DND-41 (cell line): ENCODE measurements around the gene SEC31B.

Experiments
- ATAC-seq: fragments of 200-7000 bp; cut with Tn5 transposase; 3 replicates; pipeline ENCODE4 v1.9.1; 2021; ENCODE audit warnings: low read depth; ENCODE audit not compliant: insufficient read depth
- DNase-seq: peaks from one replicate; pipeline ENCODE4 v3.0.0-alpha.2; 2020
- H2AFZ ChIP-seq: 2 replicates; pipeline ENCODE4 v1.6.0; 2012; ENCODE audit warnings: low read depth, low read length
- H3K27ac ChIP-seq: 2 replicates; pipeline ENCODE4 v1.5.1; 2012; ENCODE audit warnings: low read length, inconsistent platforms
- H3K27me3 ChIP-seq: fragments of 200-600 bp; sonication (generic); 2 replicates; pipeline ENCODE4 v1.6.0; 2012; ENCODE audit warnings: low read length, mild to moderate bottlenecking, inconsistent platforms; ENCODE audit not compliant: insufficient read depth, poor library complexity
- H3K36me3 ChIP-seq: 2 replicates; pipeline ENCODE4 v1.5.1; 2012; ENCODE audit warnings: low read length, inconsistent platforms; ENCODE audit not compliant: insufficient read depth
- H3K4me1 ChIP-seq: 2 replicates; pipeline ENCODE4 v1.5.1; 2012; ENCODE audit warnings: mild to moderate bottlenecking, low read length; ENCODE audit not compliant: insufficient read depth
- H3K4me2 ChIP-seq: 2 replicates; pipeline ENCODE4 v1.6.0; 2012; ENCODE audit warnings: mild to moderate bottlenecking, moderate library complexity, low read length, inconsistent platforms; ENCODE audit not compliant: insufficient read depth
- H3K4me3 ChIP-seq, 2 experiments: fragments of 200-600 bp in 1 of 2; shearing (Covaris generic) in 1 of 2; 2 replicates each; pipeline ENCODE4 v1.5.1; 2012 to 2016; ENCODE audit warnings: inconsistent platforms in 2 of 2, low read length in 2 of 2, mild to moderate bottlenecking in 2 of 2, low read depth in 1 of 2, moderate library complexity in 1 of 2
- H3K79me2 ChIP-seq: 2 replicates; pipeline ENCODE4 v1.6.0; 2012; ENCODE audit warnings: low read length, inconsistent platforms; ENCODE audit not compliant: insufficient read depth
- H3K9ac ChIP-seq: 2 replicates; pipeline ENCODE4 v1.6.0; 2012; ENCODE audit warnings: low read depth, mild to moderate bottlenecking, inconsistent platforms, low read length, moderate library complexity
- H3K9me3 ChIP-seq: 2 replicates; pipeline ENCODE4 v1.5.1; 2012; ENCODE audit warnings: low read length, moderate library complexity, mild to moderate bottlenecking, inconsistent platforms; ENCODE audit not compliant: insufficient read depth, severe bottlenecking
- H4K20me1 ChIP-seq: 2 replicates; pipeline ENCODE4 v1.6.0; 2012; ENCODE audit warnings: low read length; ENCODE audit not compliant: insufficient read depth
- CTCF ChIP-seq: IDR thresholded peaks from 2 replicates; pipeline ENCODE4 v1.5.1; 2012; ENCODE audit warnings: borderline replicate concordance, low read length, moderate library complexity, mild to moderate bottlenecking; ENCODE audit not compliant: poor library complexity, severe bottlenecking; ENCODE audit errors: extremely low read depth
- EZH2 ChIP-seq: IDR thresholded peaks from 3 replicates; pipeline ENCODE4 v1.6.1; 2012; ENCODE audit warnings: borderline replicate concordance, low read depth, mild to moderate bottlenecking, moderate library complexity, low read length, inconsistent platforms; ENCODE audit not compliant: severe bottlenecking

Gene SEC31B

GRCh38 chr10:100501423-100501822, 18.2 kb downstream of the SEC31B start:
- DNase-seq (no peak), ATAC-seq (no peak)
- Histone ChIP-seq H3K27ac (no peak overlapping the region), H3K4me1 (peaks cover 14% of the 10 kb centered on the region), H3K4me2 (no peak overlapping the region), H3K9me3 (no peaks in the 10 kb centered on the region), H3K27me3 (no peaks in the 10 kb centered on the region), H3K9ac (no peak overlapping the region), H3K36me3 (peaks cover 80% of the 10 kb centered on the region), H4K20me1 (no peaks in the 10 kb centered on the region), H3K4me3 (no peak overlapping the region), H2AFZ (no peak overlapping the region), H3K79me2 (no peaks in the 10 kb centered on the region)
- TF ChIP-seq EZH2, result no peak
- no peak for TF ChIP-seq CTCF

GRCh38 chr10:100498059-100498458, 21.6 kb downstream of the SEC31B start:
- no peaks in the 10 kb centered on the region for H3K79me2 ChIP-seq
- no peak overlapping the region for H3K4me2 ChIP-seq
- no peak overlapping the region for H3K4me3 ChIP-seq
- peaks cover 92% of the 10 kb centered on the region for H3K36me3 ChIP-seq
- no peaks in the 10 kb centered on the region for H3K27me3 ChIP-seq
- H2AFZ ChIP-seq, result no peak overlapping the region
- peak overlapping the region; percentile 12; the same call in 1 of the 2 replicates for H3K27ac ChIP-seq
- H4K20me1 ChIP-seq, result no peaks in the 10 kb centered on the region
- TF ChIP-seq CTCF, result peak; percentile 3
- no peak for TF ChIP-seq EZH2
- H3K9ac ChIP-seq, result no peak overlapping the region
- DNase-seq, result no peak
- H3K9me3 ChIP-seq, result no peaks in the 10 kb centered on the region
- H3K4me1 ChIP-seq, result no peaks in the 10 kb centered on the region
- ATAC-seq, result peak; percentile 71

- TF ChIP-seq CTCF (no peak), EZH2 (no peak)
- no peaks in the 10 kb centered on the region for H3K4me1 ChIP-seq
- peak; percentile 51 for ATAC-seq
- H3K4me2 ChIP-seq, result no peak overlapping the region
- H3K27me3 ChIP-seq, result no peaks in the 10 kb centered on the region
- H3K9ac ChIP-seq, result no peak overlapping the region
- no peaks in the 10 kb centered on the region for H4K20me1 ChIP-seq
- no peak overlapping the region for H3K4me3 ChIP-seq
- H3K79me2 ChIP-seq, result no peaks in the 10 kb centered on the region
- H3K36me3 ChIP-seq, result peaks cover 94% of the 10 kb centered on the region
- H2AFZ ChIP-seq, result no peak overlapping the region
- H3K27ac ChIP-seq, result peak overlapping the region; percentile 19; the same call in 1 of the 2 replicates
- no peak for DNase-seq
- no peaks in the 10 kb centered on the region for H3K9me3 ChIP-seq
These were observed 23.1 kb downstream of the SEC31B start for GRCh38 chr10:100496567-100496966.

- no peaks in the 10 kb centered on the region for H3K79me2 ChIP-seq
- no peak overlapping the region for H3K4me2 ChIP-seq
- H3K4me3 ChIP-seq, result no peak overlapping the region
- no peaks in the 10 kb centered on the region for H3K27me3 ChIP-seq
- H3K4me1 ChIP-seq, result no peaks in the 10 kb centered on the region
- no peak overlapping the region for H3K9ac ChIP-seq
- no peaks in the 10 kb centered on the region for H4K20me1 ChIP-seq
- no peak overlapping the region for H3K27ac ChIP-seq
- ATAC-seq (no peak), DNase-seq (no peak)
- no peak overlapping the region for H2AFZ ChIP-seq
- peaks cover 83% of the 10 kb centered on the region for H3K36me3 ChIP-seq
- H3K9me3 ChIP-seq, result no peaks in the 10 kb centered on the region
- TF ChIP-seq EZH2 (no peak), CTCF (no peak)
These were observed 29.1 kb downstream of the SEC31B start for GRCh38 chr10:100490531-100490930.
